Measurements from ENCODE around the gene PLXDC2. TPM values are rescaled to one million over a fixed set of nuclear protein-coding genes. Genes with fewer than 3 reads are reported as not detected.
A peak's percentile ranks its signal among the peaks of the same experiment; 100 is the strongest.

PLXDC2 gene
- total RNA-seq, 6 donors from 2014 or later = 39.0 to 129 (median 68.0) TPM

DNA sequence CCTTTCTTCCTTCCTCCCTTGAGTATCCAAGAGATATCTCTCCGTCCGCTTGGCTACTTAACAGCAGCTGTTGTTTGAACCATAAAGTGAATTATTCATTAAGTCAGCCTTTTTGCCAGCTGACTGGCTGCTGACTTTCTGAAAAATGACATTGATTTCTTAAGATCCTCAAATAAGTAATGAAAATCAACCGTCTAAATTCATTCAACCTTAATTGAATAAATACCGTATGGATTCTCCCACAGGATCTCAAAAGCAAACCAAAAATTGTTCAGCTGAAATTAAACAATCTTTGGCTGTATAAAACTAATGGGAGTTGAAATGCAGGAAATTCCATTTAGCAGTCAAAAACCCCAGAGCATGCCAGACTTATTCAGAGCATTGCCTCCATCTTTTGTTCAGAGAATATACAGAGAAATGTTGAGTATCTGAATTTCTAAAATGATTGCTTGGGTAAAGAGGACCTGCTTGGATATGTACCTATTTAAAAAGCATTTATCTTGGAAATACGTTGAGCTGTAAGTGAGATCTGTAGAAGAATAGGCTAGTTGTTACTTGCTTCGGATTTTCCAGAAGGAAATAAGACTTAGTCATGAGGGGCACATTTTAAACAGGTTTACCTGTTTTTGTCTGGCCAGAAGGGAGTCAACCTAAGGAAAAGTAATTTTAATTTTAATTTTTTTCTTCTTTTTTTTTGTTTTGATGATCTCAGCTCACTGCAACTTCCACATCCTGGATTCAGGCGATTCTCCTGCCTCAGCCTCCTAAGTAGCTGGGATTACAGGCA is 136.2 kb downstream of the PLXDC2 start:
- Histone ChIP-seq H3K27me3 (no peaks in the 10 kb centered on the region), H3K36me3 (no peaks in the 10 kb centered on the region), H3K27ac (no peak overlapping the region), H3K9me3 (no peaks in the 10 kb centered on the region), H3K4me1 (peaks cover 0 to 18% (median 2%) of the 10 kb centered on the region in 4 donors), H3K4me3 (no peak overlapping the region)
- DNase-seq = no peak
- TF ChIP-seq POLR2A (IDR thresholded peaks at IDR 0.05) = no peak
- TF ChIP-seq POLR2AphosphoS5 (IDR thresholded peaks at IDR 0.05) = no peak
- no peak for TF ChIP-seq EP300 (IDR thresholded peaks at IDR 0.05)
- TF ChIP-seq, protein P1, sequence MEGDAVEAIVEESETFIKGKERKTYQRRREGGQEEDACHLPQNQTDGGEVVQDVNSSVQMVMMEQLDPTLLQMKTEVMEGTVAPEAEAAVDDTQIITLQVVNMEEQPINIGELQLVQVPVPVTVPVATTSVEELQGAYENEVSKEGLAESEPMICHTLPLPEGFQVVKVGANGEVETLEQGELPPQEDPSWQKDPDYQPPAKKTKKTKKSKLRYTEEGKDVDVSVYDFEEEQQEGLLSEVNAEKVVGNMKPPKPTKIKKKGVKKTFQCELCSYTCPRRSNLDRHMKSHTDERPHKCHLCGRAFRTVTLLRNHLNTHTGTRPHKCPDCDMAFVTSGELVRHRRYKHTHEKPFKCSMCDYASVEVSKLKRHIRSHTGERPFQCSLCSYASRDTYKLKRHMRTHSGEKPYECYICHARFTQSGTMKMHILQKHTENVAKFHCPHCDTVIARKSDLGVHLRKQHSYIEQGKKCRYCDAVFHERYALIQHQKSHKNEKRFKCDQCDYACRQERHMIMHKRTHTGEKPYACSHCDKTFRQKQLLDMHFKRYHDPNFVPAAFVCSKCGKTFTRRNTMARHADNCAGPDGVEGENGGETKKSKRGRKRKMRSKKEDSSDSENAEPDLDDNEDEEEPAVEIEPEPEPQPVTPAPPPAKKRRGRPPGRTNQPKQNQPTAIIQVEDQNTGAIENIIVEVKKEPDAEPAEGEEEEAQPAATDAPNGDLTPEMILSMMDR (IDR thresholded peaks at IDR 0.05) = no peak
- no peak for ATAC-seq (ENCODE audit: low FRiP score in 2 of 2)
- WGBS, 2 donors = 71 to 83% methylated on average over 7 of the region's 7 CpGs

DNA sequence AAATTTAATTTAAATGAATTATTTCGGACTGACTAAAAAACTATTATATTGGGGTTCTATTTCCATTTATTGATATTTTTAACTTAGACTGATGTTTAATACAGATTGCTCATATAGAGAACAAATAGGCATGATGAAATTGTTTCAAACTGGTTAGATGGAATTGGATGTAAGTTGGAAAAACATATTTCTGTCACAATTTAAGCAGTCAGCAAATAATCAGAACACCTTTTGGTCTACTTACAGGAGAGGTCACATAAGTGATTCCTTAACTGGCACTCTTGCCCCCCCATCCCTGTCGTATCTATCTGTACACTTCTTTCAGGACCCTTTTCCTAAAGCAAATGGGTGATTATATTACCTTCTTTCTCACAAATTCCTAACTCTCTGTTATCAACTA is 138.4 kb downstream of the PLXDC2 start:
- H3K9me3 ChIP-seq = no peaks in the 10 kb centered on the region
- H3K4me1 ChIP-seq = peaks cover 0 to 18% (median 0%) of the 10 kb centered on the region in 4 donors
- TF ChIP-seq POLR2AphosphoS5 (IDR thresholded peaks at IDR 0.05) = no peak
- TF ChIP-seq, protein P1 (IDR thresholded peaks at IDR 0.05) = no peak
- TF ChIP-seq POLR2A (IDR thresholded peaks at IDR 0.05) = no peak
- no peak for TF ChIP-seq EP300 (IDR thresholded peaks at IDR 0.05)
- H3K4me3 ChIP-seq = no peak overlapping the region
- ATAC-seq (ENCODE audit: low FRiP score in 2 of 2) (no peak), DNase-seq (no peak)
- no peaks in the 10 kb centered on the region for H3K36me3 ChIP-seq
- no peak overlapping the region for H3K27ac ChIP-seq
- 92 to 94% methylated on average over 2 of the region's 2 CpGs for WGBS, 2 donors
- no peaks in the 10 kb centered on the region for H3K27me3 ChIP-seq

DNA sequence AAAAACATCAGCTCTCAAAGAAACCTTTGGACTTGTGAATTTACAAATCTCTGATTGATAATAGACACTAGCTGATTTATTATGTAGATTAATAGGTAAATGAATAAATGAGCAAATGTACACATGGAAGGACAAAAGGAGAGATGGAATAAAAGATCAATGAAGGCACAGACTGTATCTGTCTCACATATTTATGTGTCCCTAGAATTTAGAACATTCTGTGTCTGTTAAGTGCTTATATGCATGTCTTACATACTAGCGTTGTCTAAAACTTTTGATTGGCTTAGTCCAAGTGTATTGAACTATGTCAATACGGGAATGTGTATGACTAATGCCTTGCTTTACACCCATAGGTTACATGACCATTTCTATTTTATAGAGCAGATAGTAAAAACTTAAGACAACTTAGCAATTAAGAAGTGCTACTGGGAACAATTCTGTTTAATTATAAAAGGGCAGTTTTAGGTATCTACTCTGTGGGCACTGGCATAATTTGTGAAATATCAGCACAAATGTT is 140.3 kb downstream of the PLXDC2 start:
- no peak overlapping the region for H3K4me3 ChIP-seq
- 90 to 95% methylated on average over 2 of the region's 2 CpGs for WGBS, 2 donors
- DNase-seq = no peak
- TF ChIP-seq EP300 (IDR thresholded peaks at IDR 0.05) (no peak), POLR2A (IDR thresholded peaks at IDR 0.05) (no peak)
- no peak for ATAC-seq (ENCODE audit: low FRiP score in 2 of 2)
- H3K4me1 ChIP-seq = peaks cover 0 to 18% (median 4%) of the 10 kb centered on the region in 4 donors
- no peak overlapping the region for H3K27ac ChIP-seq
- no peaks in the 10 kb centered on the region for H3K36me3 ChIP-seq
- H3K27me3 ChIP-seq = no peaks in the 10 kb centered on the region
- H3K9me3 ChIP-seq = no peaks in the 10 kb centered on the region

DNA sequence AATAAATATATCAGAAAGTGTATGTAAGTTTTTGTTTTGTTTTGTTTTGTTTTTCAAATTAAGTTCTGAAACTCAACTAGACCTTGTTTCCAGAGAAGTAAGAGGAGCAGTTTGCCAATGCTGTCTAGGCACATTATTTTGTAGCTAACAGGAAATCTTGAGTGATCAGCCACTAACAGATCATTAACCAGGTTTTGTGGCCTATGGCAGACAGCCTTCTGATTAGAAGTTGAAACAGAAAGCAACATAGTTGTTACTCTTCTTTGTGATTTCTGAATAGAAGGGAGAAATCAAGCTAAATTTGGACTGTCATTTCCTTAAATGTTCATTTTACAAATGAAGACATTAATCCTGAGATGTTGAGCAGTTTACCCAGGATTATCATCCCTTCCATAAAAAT is 142.6 kb downstream of the PLXDC2 start:
- Histone ChIP-seq H3K36me3 (no peaks in the 10 kb centered on the region), H3K4me3 (no peak overlapping the region), H3K9me3 (no peaks in the 10 kb centered on the region), H3K27me3 (no peaks in the 10 kb centered on the region), H3K4me1 (peaks cover 0 to 8% (median 3%) of the 10 kb centered on the region in 4 donors), H3K27ac (peak overlapping the region in 2 of 4 donors; percentile 16 to 27)
- DNase-seq (no peak), ATAC-seq (ENCODE audit: low FRiP score in 2 of 2) (no peak)
- TF ChIP-seq POLR2AphosphoS5 (IDR thresholded peaks at IDR 0.05) (no peak), POLR2A (IDR thresholded peaks at IDR 0.05) (no peak), EP300 (IDR thresholded peaks at IDR 0.05) (no peak)
- TF ChIP-seq, protein P1 (IDR thresholded peaks at IDR 0.05) = no peak

GRCh38 chr10:19961076-19962053 is 145.1 kb downstream of the PLXDC2 start:
- Histone ChIP-seq H3K4me3 (no peak overlapping the region), H3K9me3 (no peaks in the 10 kb centered on the region), H3K4me1 (peaks cover 0 to 8% (median 0%) of the 10 kb centered on the region in 4 donors), H3K27ac (peak overlapping the region in 1 of 4 donors; percentile 29), H3K36me3 (no peaks in the 10 kb centered on the region), H3K27me3 (no peaks in the 10 kb centered on the region)
- TF ChIP-seq POLR2AphosphoS5 (IDR thresholded peaks at IDR 0.05) (no peak), EP300 (IDR thresholded peaks at IDR 0.05) (no peak), POLR2A (IDR thresholded peaks at IDR 0.05) (no peak)
- TF ChIP-seq, protein P1 (IDR thresholded peaks at IDR 0.05) = no peak
- DNase-seq (no peak), ATAC-seq (ENCODE audit: low FRiP score in 2 of 2) (peak in 1 of 2 donors; percentile 14)
- 87% methylated on average over 7 of the region's 7 CpGs for WGBS, 2 donors
